OCI-LY7 (cell line): ENCODE measurements around the gene RNF14. TPM values are rescaled to one million over a fixed set of nuclear protein-coding genes. Genes with fewer than 3 reads are reported as not detected.

Experiments
- BruUV-seq: library from RNA; stranded (reverse); fragments of 400-500 nt; replicated peaks from 2 replicates; lab custom pipeline; 2021; lab: Mats Ljungman, UMichigan
- CTCF ChIA-PET: fragments of 300-600 bp; sonication (Branson Sonifier 250); formaldehyde crosslinking; loops from one replicate; lab custom pipeline; 2022; ENCODE audit warnings: antibody characterized with exemption; ENCODE audit not compliant: unreplicated experiment; lab: Charles Lee
- POLR2A ChIA-PET: fragments of 300-600 bp; sonication (Branson Sonifier 250); formaldehyde crosslinking; loops from one replicate; lab custom pipeline; 2022; ENCODE audit warnings: antibody characterized with exemption; lab: Charles Lee
- DNase-seq: peaks from one replicate; pipeline ENCODE4 v3.0.0-alpha.2; 2015; ENCODE audit warnings: low spot score
- H2AFZ ChIP-seq: fragments of 200-600 bp; sonication (generic), shearing (Covaris generic); 2 replicates; pipeline ENCODE4 v1.6.1; 2014; ENCODE audit warnings: mild to moderate bottlenecking, antibody characterized with exemption, low read length, moderate library complexity
- H3K27ac ChIP-seq: fragments of 200-600 bp; sonication (generic); 2 replicates; pipeline ENCODE4 v1.5.1; 2014; ENCODE audit warnings: mixed run types, low read depth, mild to moderate bottlenecking, moderate library complexity, low read length, inconsistent platforms; ENCODE audit not compliant: poor library complexity, severe bottlenecking
- H3K36me3 ChIP-seq: fragments of 200-600 bp; sonication (generic); 2 replicates; pipeline ENCODE4 v1.6.1; 2014; ENCODE audit warnings: mild to moderate bottlenecking, antibody characterized with exemption, low read length, moderate library complexity, mixed read lengths; ENCODE audit not compliant: insufficient read depth
- H3K4me1 ChIP-seq: fragments of 200-600 bp; sonication (generic); 2 replicates; pipeline ENCODE4 v1.5.1; 2014; ENCODE audit warnings: mild to moderate bottlenecking, low read length; ENCODE audit not compliant: insufficient read depth, poor library complexity, severe bottlenecking
- H3K4me2 ChIP-seq: fragments of 200-600 bp; sonication (generic); 2 replicates; pipeline ENCODE4 v1.6.1; 2014; ENCODE audit warnings: mild to moderate bottlenecking, low read length
- H3K4me3 ChIP-seq: fragments of 200-600 bp; sonication (generic); 2 replicates; pipeline ENCODE4 v1.5.1; 2014; ENCODE audit warnings: mild to moderate bottlenecking, low read depth, low read length; ENCODE audit not compliant: poor library complexity, severe bottlenecking
- H3K79me2 ChIP-seq: fragments of 200-600 bp; sonication (generic); 2 replicates; pipeline ENCODE4 v1.6.1; 2016; ENCODE audit warnings: low read depth, mild to moderate bottlenecking, low read length, moderate library complexity, mixed read lengths; ENCODE audit not compliant: insufficient read depth
- H3K9me2 ChIP-seq: fragments of 200-600 bp; sonication (generic); 2 replicates; pipeline ENCODE4 v1.6.1; 2016; ENCODE audit warnings: mild to moderate bottlenecking, low read length, mixed read lengths; ENCODE audit not compliant: insufficient read depth
- H3K9me3 ChIP-seq: fragments of 200-600 bp; sonication (generic); 2 replicates; pipeline ENCODE4 v1.6.1; 2014; ENCODE audit warnings: mild to moderate bottlenecking, mixed run types, low read length, mixed read lengths
- H4K20me1 ChIP-seq: fragments of 200-600 bp; sonication (generic); 2 replicates; pipeline ENCODE4 v1.6.1; 2014; ENCODE audit warnings: mild to moderate bottlenecking, antibody characterized with exemption, low read length, moderate library complexity, mixed read lengths; ENCODE audit not compliant: insufficient read depth
- EZH2phosphoT487 ChIP-seq: fragments of 200-600 bp; sonication (generic); IDR thresholded peaks from 2 replicates; pipeline ENCODE4 v1.6.1; 2018; ENCODE audit warnings: low read depth, borderline replicate concordance, mild to moderate bottlenecking, mixed run types, antibody characterized with exemption, low read length, moderate library complexity, mixed read lengths
- intact Hi-C: fragments of 100-400 bp; cut with micrococcal nuclease; formaldehyde crosslinking; loops from one replicate; pipeline ENCODE4 v1.10.0; 2022; ENCODE audit not compliant: unreplicated experiment
- total RNA-seq, 2 experiments: library from RNA; depleted of rRNA in 1 of 2; stranded (reverse); fragments of >200 nt in 1 of 2; shearing (Covaris generic) in 1 of 2; gene quantifications; 2 replicates each; pipeline ENCODE4 v1.2.3, GENCODE V29; 2014 to 2022
- TF ChIP-seq, protein P1 (sequence below): fragments of 200-600 bp; sonication (generic); conservative IDR thresholded peaks from 2 replicates; pipeline ENCODE4 v1.5.1; 2014; ENCODE audit warnings: mild to moderate bottlenecking, antibody characterized with exemption, low read length, moderate library complexity, mixed read lengths

Gene RNF14
- total RNA-seq, 2 experiments from 2014 or later, result 31.7 to 41.1 TPM

DNA sequence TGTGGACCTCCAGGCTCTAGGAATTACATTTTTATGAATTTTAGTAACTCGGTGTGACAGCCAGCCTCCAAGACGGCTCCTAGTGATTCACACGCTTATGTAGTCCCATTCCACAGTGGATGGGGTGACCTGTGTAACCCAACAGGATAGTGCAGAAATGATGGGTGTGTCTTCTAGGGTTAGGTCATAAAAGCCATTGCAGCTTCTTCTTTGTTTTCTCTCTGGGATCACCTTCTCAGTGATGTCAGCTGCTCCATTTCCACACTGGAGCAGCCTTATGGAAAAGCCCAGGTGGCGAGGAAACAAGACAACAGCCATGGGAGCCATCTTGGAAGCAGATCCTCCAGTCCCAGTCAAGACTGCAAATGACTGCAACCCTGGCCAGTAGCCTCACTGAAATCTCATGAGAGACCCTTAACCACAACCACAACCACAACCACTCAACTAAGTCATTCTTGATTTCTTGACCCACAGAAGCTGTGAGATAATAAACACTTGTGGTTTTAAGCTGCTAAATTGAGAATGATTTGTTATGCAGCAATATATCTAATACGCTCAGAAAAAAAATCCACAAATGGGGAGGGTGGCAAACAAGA is 49.0 kb downstream of the RNF14 start:
- intact Hi-C loops, result no loop called here
- H3K27ac ChIP-seq, result no peak overlapping the region
- H3K4me2 ChIP-seq, result peak overlapping the region; percentile 33
- H2AFZ ChIP-seq, result peak overlapping the region; percentile 48
- no TSS peak for BruUV-seq
- no peaks in the 10 kb centered on the region for H4K20me1 ChIP-seq
- ChIA-PET POLR2A (no interaction called here), CTCF (no interaction called here)
- DNase-seq, result peak; percentile 33
- H3K9me3 ChIP-seq, result no peaks in the 10 kb centered on the region
- TF ChIP-seq, protein P1, sequence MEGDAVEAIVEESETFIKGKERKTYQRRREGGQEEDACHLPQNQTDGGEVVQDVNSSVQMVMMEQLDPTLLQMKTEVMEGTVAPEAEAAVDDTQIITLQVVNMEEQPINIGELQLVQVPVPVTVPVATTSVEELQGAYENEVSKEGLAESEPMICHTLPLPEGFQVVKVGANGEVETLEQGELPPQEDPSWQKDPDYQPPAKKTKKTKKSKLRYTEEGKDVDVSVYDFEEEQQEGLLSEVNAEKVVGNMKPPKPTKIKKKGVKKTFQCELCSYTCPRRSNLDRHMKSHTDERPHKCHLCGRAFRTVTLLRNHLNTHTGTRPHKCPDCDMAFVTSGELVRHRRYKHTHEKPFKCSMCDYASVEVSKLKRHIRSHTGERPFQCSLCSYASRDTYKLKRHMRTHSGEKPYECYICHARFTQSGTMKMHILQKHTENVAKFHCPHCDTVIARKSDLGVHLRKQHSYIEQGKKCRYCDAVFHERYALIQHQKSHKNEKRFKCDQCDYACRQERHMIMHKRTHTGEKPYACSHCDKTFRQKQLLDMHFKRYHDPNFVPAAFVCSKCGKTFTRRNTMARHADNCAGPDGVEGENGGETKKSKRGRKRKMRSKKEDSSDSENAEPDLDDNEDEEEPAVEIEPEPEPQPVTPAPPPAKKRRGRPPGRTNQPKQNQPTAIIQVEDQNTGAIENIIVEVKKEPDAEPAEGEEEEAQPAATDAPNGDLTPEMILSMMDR, result no peak
- TF ChIP-seq EZH2phosphoT487, result no peak
- H3K79me2 ChIP-seq, result no peaks in the 10 kb centered on the region
- no peaks in the 10 kb centered on the region for H3K9me2 ChIP-seq
- H3K4me3 ChIP-seq, result no peak overlapping the region
- H3K4me1 ChIP-seq, result peaks cover 49% of the 10 kb centered on the region
- H3K36me3 ChIP-seq, result no peaks in the 10 kb centered on the region

DNA sequence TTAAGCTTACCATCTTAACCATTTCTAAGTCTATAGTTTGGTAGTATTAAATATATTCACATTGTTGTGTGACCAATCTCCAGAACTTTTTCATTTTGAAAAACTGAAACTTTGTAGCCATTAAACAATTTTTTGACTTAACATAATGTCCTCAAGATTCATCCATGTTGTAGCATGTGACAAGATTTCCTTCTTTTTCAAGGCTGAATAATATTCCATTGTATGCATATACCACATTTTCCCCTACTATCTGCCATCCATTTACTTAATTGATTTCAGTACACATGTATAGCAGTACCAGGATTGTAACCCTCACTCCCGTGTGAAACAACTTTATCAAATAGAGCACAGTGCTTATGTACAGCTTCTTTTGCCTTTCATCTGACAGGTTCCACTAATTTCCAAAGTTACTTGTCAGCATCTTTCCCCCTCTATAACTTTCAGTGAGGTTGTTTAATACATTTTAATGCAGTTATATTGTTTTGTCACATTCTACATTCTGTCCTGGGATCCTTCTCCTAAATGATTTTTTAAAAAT is 51.3 kb downstream of the RNF14 start:
- H3K9me3 ChIP-seq, result no peaks in the 10 kb centered on the region
- no peak overlapping the region for H3K4me3 ChIP-seq
- peaks cover 45% of the 10 kb centered on the region for H3K4me1 ChIP-seq
- no TSS peak for BruUV-seq
- POLR2A ChIA-PET, result interaction anchor here (0.6 to 0.8 kb wide), 2 partner anchors 34 to 406 kb away, joined by 3 to 4 read pairs; no protein-coding TSS in a partner anchor
- H3K4me2 ChIP-seq, result no peak overlapping the region
- no peaks in the 10 kb centered on the region for H3K79me2 ChIP-seq
- no peaks in the 10 kb centered on the region for H3K36me3 ChIP-seq
- no peaks in the 10 kb centered on the region for H4K20me1 ChIP-seq
- H3K27ac ChIP-seq, result no peak overlapping the region
- intact Hi-C loops, result no loop called here
- no peak for DNase-seq
- no peak for TF ChIP-seq EZH2phosphoT487
- TF ChIP-seq, protein P1, result no peak
- H2AFZ ChIP-seq, result no peak overlapping the region
- CTCF ChIA-PET, result interaction anchor here (0.6 kb wide), 1 partner anchor 48 kb away, joined by 4 read pairs; no protein-coding TSS in a partner anchor
- no peaks in the 10 kb centered on the region for H3K9me2 ChIP-seq

DNA sequence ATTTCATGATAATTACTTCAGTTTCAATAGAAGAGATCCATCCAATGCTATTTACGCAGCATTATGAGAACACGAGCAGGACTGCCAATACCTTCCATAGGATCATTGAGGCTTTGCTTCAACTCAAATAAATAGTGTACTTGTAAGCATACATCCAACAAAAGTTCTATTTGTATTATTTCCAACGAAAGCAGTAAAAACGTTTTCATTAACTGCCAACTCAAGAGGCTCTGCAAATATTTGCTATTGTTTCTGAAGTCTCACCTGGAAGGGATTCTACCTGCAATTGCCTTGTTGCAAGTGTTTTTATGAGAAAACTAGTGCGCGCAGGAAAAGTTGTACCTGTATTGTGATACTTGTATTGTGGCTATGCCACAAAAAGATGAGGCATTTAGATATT is 54.9 kb downstream of the RNF14 start:
- Histone ChIP-seq H3K4me1 (peaks cover 21% of the 10 kb centered on the region), H3K4me2 (no peak overlapping the region; the same call in 1 of the 2 replicates), H3K36me3 (no peaks in the 10 kb centered on the region), H3K9me3 (no peaks in the 10 kb centered on the region), H3K4me3 (no peak overlapping the region), H2AFZ (peak overlapping the region; percentile 99), H3K79me2 (no peaks in the 10 kb centered on the region), H3K9me2 (no peaks in the 10 kb centered on the region), H4K20me1 (no peaks in the 10 kb centered on the region), H3K27ac (no peak overlapping the region)
- DNase-seq, result no peak
- no TSS peak for BruUV-seq
- TF ChIP-seq, protein P1, result no peak
- TF ChIP-seq EZH2phosphoT487, result no peak
- CTCF ChIA-PET, result interaction anchor here (1.7 kb wide), 1 partner anchor 54 kb away, joined by 5 read pairs; no protein-coding TSS in a partner anchor
- intact Hi-C loops, result no loop called here
- POLR2A ChIA-PET, result interaction anchor here (1.2 to 1.3 kb wide), 2 partner anchors 9 to 81 kb away, joined by 3 to 4 read pairs; no protein-coding TSS in a partner anchor
